Keratinocyte (primary cell): ENCODE data around the gene WDR82. TPM values are rescaled to one million over a fixed set of nuclear protein-coding genes. Genes with fewer than 3 reads are reported as not detected.
A peak's percentile ranks its signal among the peaks of the same experiment; 100 is the strongest.

ENCODE experiments used
- DNase-seq: peaks from one replicate; pipeline ENCODE4 v3.0.0-alpha.2; 2011; ENCODE audit warnings: low read depth, missing footprints, low spot score
- FAIRE-seq: peaks from 2 replicates; lab custom pipeline; 2011; peaks lifted over from hg19 to GRCh38; lab: Jason Lieb, UNC
- H2AFZ ChIP-seq: 2 replicates; pipeline ENCODE4 v1.6.0; 2012; ENCODE audit warnings: low read length, control low read depth, inconsistent platforms; ENCODE audit not compliant: control insufficient read depth
- H3K27ac ChIP-seq: 2 replicates; pipeline ENCODE4 v1.5.1; 2011; ENCODE audit warnings: low read length; ENCODE audit not compliant: control insufficient read depth, insufficient read depth
- H3K27me3 ChIP-seq: 3 replicates; pipeline ENCODE4 v1.6.0; 2011; ENCODE audit warnings: low read length; ENCODE audit not compliant: control insufficient read depth, insufficient read depth; ENCODE audit errors: extremely low read depth
- H3K36me3 ChIP-seq, 2 experiments: 2 replicates in 1 of 2; 3 replicates in 1 of 2; pipeline ENCODE4 v1.5.1; 2011; ENCODE audit warnings: low read length in 2 of 2, mild to moderate bottlenecking in 1 of 2; ENCODE audit not compliant: control insufficient read depth in 2 of 2, insufficient read depth in 2 of 2; ENCODE audit errors: extremely low read depth in 1 of 2
- H3K4me1 ChIP-seq: 3 replicates; pipeline ENCODE4 v1.5.1; 2011; ENCODE audit warnings: low read length; ENCODE audit not compliant: control insufficient read depth, insufficient read depth; ENCODE audit errors: extremely low read depth
- H3K4me2 ChIP-seq: 3 replicates; pipeline ENCODE4 v1.6.0; 2011; ENCODE audit warnings: low read depth, low read length; ENCODE audit not compliant: control insufficient read depth, insufficient read depth; ENCODE audit errors: extremely low read depth
- H3K4me3 ChIP-seq, 3 experiments: fragments of 200-600 bp in 1 of 3; sonication (generic) in 1 of 3; 2 replicates in 2 of 3; 3 replicates in 1 of 3; pipeline ENCODE4 v1.5.1; 2011 to 2016; ENCODE audit warnings: low read length in 3 of 3, mild to moderate bottlenecking in 3 of 3, control low read depth in 2 of 3, inconsistent platforms in 1 of 3, low read depth in 1 of 3, mixed read lengths in 1 of 3, mixed run types in 1 of 3, moderate library complexity in 1 of 3; ENCODE audit not compliant: control insufficient read depth in 2 of 3, insufficient read depth in 2 of 3; ENCODE audit errors: extremely low read depth in 1 of 3
- H3K79me2 ChIP-seq: 2 replicates; pipeline ENCODE4 v1.6.0; 2012; ENCODE audit warnings: low read length; ENCODE audit not compliant: control insufficient read depth, insufficient read depth
- H3K9ac ChIP-seq: 3 replicates; pipeline ENCODE4 v1.6.0; 2011; ENCODE audit warnings: low read length; ENCODE audit not compliant: control insufficient read depth, insufficient read depth; ENCODE audit errors: extremely low read depth
- H3K9me1 ChIP-seq: 3 replicates; pipeline ENCODE4 v1.6.0; 2011; ENCODE audit warnings: low read length; ENCODE audit not compliant: control insufficient read depth, insufficient read depth; ENCODE audit errors: extremely low read depth
- H3K9me3 ChIP-seq: 2 replicates; pipeline ENCODE4 v1.5.1; 2012; ENCODE audit warnings: low read depth, low read length; ENCODE audit not compliant: control insufficient read depth
- H4K20me1 ChIP-seq: 3 replicates; pipeline ENCODE4 v1.6.0; 2011; ENCODE audit warnings: low read length; ENCODE audit not compliant: control insufficient read depth, insufficient read depth; ENCODE audit errors: extremely low read depth
- EZH2 ChIP-seq: IDR thresholded peaks from one replicate; pipeline ENCODE4 v1.6.1; 2012; ENCODE audit warnings: inconsistent platforms, mild to moderate bottlenecking, low read length, moderate library complexity
- dilution Hi-C: fragments of 300-500 bp; cut with MboI; formaldehyde crosslinking; loops from one replicate; pipeline ENCODE4 v1.7.0; 2020; ENCODE audit warnings: low sequenced_read_pairs; ENCODE audit not compliant: extremely low pct_ligation_motif_present
- polyA plus RNA-seq, 5 experiments: library from polyadenylated mRNA; depleted of rRNA in 3 of 5; stranded (reverse) in 3 of 5; stranded (forward) in 1 of 5; unstranded in 1 of 5; fragments of >200 nt; gene quantifications; 1 replicate in 1 of 5; 2 replicates in 3 of 5; 3 replicates in 1 of 5; pipeline versions ENCODE4 v1.2.1 to v1.2.3, GENCODE V29; 2011 to 2012; ENCODE audit warnings: missing spikeins in 2 of 5, low read depth in 1 of 5, low replicate concordance in 1 of 5
- TF ChIP-seq, protein P1 (sequence below), 3 experiments: IDR thresholded peaks in 1 of 3; conservative IDR thresholded peaks in 1 of 3; optimal IDR thresholded peaks in 1 of 3; 2 replicates in 2 of 3; 3 replicates in 1 of 3; pipeline versions ENCODE3 to v1.5.1; 2011; ENCODE audit warnings: low read length in 3 of 3, mild to moderate bottlenecking in 3 of 3, moderate library complexity in 2 of 3, control low read depth in 1 of 3, inconsistent platforms in 1 of 3; ENCODE audit not compliant: insufficient read depth in 2 of 3; ENCODE audit errors: extremely low read depth in 1 of 3

The WDR82 gene
- polyA plus RNA-seq, 1 donor (not counting 4 experiments of a cell fraction or from before 2014, with no cell fraction given), result 75.1 TPM

DNA sequence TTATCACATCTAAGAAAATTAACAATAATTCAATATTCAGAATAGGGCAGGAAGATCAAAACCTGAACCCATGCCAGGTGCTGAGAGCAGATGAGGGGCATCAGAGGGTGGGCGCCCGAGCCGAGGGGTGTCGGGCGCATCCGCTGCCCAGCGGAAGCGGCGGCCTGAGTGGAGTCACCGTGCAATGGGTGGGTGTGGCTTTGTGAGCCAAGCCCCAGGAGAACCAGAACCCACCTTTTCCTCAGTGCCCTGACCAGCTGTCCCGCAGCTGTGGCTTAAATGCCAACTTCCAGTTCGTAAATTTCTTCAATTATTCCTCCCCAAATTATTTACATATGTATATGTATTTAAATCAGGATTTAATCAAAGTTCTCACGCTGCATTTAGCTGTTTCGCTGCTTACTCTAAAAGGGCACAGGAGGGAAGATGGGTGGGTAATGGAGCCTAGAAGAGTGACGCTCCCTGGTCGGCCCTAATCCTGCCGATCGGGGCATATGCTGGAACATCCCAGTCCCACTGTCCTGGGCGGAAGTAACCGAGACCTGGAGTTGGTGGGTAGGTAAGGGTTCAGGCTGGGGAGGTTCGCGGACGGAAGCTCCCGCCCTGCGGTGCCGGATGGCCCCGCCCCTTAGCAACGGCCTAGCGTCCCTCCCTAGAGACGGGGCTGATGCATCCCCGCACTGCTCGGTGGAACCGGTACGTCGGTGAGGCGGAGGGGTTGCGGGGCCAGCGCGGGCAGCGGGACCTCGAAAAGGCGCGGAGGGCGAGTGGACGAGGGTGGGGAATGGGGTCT, 39.0 kb upstream of the WDR82 start:
- Histone ChIP-seq H3K9me3 (no peaks in the 10 kb centered on the region), H4K20me1 (no peaks in the 10 kb centered on the region), H3K4me1 (peaks cover 5% of the 10 kb centered on the region), H3K27ac (no peak overlapping the region), H3K36me3 (no peaks in the 10 kb centered on the region), H3K4me3 (peak overlapping the region in 1 of 3 experiments; percentile 39), H3K9me1 (peaks cover 2% of the 10 kb centered on the region), H3K9ac (no peak overlapping the region), H3K27me3 (peaks cover 8% of the 10 kb centered on the region), H3K79me2 (no peaks in the 10 kb centered on the region), H3K4me2 (peak overlapping the region; percentile 62), H2AFZ (peak overlapping the region; percentile 34)
- FAIRE-seq, result no peak
- dilution Hi-C loops, result no loop called here
- TF ChIP-seq, protein P1, sequence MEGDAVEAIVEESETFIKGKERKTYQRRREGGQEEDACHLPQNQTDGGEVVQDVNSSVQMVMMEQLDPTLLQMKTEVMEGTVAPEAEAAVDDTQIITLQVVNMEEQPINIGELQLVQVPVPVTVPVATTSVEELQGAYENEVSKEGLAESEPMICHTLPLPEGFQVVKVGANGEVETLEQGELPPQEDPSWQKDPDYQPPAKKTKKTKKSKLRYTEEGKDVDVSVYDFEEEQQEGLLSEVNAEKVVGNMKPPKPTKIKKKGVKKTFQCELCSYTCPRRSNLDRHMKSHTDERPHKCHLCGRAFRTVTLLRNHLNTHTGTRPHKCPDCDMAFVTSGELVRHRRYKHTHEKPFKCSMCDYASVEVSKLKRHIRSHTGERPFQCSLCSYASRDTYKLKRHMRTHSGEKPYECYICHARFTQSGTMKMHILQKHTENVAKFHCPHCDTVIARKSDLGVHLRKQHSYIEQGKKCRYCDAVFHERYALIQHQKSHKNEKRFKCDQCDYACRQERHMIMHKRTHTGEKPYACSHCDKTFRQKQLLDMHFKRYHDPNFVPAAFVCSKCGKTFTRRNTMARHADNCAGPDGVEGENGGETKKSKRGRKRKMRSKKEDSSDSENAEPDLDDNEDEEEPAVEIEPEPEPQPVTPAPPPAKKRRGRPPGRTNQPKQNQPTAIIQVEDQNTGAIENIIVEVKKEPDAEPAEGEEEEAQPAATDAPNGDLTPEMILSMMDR (optimal IDR thresholded peaks at IDR 0.05 in 1 of 3, IDR thresholded peaks at IDR 0.05 in 1 of 3, conservative IDR thresholded peaks at IDR 0.05 in 1 of 3; ENCODE audit: extremely low read depth in 1 of 3, insufficient read depth in 2 of 3, low read length in 3 of 3), result no peak
- no peak for TF ChIP-seq EZH2
- no peak for DNase-seq

DNA sequence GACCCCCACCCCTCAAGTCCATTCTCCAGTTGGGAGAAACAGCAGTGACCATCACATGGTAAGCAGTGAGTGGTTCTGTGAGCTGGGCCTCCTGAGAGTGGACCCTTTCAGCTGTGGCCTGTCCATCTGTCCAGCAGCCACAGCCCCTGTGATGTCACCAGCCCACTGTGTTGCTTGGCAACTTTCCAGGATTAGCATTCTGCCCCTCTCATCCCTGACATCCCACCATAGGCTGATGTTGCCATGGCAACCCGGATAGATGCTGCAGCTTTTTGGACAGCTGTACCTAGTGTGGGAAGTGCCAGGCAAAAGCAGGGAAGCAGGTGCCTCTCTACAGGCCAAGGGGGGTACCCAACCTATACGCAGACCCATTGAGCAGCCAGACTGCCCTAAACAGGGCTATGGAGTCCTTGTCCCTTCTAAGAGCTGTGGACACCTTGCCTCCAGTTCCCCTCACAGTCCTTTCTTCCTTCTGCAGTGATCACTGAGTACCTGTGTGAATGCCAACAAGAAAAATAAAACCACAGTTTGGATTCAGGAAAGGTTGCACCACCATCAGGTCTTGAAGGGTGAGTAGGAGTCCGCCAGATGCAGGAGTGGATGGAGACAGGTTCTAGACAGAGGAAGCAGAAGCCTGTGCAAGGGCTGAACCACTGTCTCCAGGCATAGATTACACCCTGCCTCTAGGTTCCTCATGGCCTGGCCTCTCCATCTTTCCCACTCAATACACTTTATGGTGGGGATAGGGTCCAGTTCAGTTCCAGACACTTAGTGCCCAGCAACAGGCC, 37.7 kb upstream of the WDR82 start, which contains the start of gene DNAH1:
Gene DNAH1 (plus strand): TSS at position 343 of the 788 bp plus-strand sequence. CDS start 6,124 bp downstream, outside the sequence.
- DNase-seq (no peak), FAIRE-seq (no peak)
- dilution Hi-C loops, result no loop called here
- Histone ChIP-seq H4K20me1 (peaks cover 2% of the 10 kb centered on the region), H3K9ac (no peak within 1 kb of the TSS), H3K79me2 (no peaks in the 10 kb centered on the region), H2AFZ (no peak within 1 kb of the TSS), H3K9me1 (peaks cover 2% of the 10 kb centered on the region), H3K4me2 (no peak within 1 kb of the TSS), H3K4me3 (no peak within 1 kb of the TSS), H3K27me3 (peaks cover 8% of the 10 kb centered on the region), H3K36me3 (no peaks in the 10 kb centered on the region), H3K4me1 (peaks cover 5% of the 10 kb centered on the region), H3K9me3 (no peaks in the 10 kb centered on the region), H3K27ac (no peak within 1 kb of the TSS)
- no peak for TF ChIP-seq EZH2
